ENCODE data around the gene ZMYND8.

ZMYND8 gene

DNA sequence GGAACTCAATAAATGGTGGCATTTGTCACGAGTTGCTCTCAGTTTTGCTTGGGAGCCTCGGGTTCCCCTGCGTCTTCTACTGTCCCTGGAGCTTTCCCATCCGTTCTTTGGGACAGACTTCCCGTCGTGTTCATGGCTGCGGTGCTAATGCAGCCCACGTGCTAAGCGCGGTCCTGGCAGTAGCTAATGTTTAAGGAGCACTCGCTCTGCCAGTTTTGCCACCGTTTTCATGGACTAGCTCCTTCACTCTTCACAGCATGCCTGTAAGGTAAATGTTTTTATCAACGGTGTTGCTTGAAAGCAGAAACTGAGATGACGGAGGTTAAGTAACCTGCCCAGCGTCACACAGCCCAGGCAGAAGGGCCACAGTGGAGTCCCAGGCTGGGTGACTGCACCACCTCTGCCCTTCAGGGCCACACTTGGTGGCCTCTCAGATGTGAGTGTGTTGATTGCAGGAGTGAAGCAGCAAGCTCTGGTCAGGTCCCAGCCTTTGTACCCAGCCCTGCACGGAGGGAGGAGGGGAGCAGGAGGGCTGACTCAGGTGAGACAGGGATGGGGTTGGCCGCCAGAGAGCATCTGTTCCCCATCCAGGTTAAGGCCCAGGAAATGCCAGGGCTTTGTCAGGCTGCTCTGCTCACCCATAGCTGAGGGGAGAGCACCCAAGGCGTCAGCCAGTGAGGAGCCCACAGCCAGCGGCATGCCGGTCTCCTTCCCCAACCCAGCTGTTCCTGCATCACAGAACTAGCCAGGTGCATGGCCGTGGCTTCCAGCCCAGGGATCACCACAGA is 181.8 kb downstream of the ZMYND8 start:
- TF ChIP-seq, protein P1, sequence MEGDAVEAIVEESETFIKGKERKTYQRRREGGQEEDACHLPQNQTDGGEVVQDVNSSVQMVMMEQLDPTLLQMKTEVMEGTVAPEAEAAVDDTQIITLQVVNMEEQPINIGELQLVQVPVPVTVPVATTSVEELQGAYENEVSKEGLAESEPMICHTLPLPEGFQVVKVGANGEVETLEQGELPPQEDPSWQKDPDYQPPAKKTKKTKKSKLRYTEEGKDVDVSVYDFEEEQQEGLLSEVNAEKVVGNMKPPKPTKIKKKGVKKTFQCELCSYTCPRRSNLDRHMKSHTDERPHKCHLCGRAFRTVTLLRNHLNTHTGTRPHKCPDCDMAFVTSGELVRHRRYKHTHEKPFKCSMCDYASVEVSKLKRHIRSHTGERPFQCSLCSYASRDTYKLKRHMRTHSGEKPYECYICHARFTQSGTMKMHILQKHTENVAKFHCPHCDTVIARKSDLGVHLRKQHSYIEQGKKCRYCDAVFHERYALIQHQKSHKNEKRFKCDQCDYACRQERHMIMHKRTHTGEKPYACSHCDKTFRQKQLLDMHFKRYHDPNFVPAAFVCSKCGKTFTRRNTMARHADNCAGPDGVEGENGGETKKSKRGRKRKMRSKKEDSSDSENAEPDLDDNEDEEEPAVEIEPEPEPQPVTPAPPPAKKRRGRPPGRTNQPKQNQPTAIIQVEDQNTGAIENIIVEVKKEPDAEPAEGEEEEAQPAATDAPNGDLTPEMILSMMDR (IDR thresholded peaks at IDR 0.05; ENCODE audit: insufficient read depth, low read length, poor library complexity, severe bottlenecking) = no peak
- DNase-seq (ENCODE audit: extremely low read depth, insufficient read length) = no peak
- H3K27me3 ChIP-seq (replicated peaks; ENCODE audit: control insufficient read depth, insufficient read depth, low read length) = no peaks in the 10 kb centered on the region

DNA sequence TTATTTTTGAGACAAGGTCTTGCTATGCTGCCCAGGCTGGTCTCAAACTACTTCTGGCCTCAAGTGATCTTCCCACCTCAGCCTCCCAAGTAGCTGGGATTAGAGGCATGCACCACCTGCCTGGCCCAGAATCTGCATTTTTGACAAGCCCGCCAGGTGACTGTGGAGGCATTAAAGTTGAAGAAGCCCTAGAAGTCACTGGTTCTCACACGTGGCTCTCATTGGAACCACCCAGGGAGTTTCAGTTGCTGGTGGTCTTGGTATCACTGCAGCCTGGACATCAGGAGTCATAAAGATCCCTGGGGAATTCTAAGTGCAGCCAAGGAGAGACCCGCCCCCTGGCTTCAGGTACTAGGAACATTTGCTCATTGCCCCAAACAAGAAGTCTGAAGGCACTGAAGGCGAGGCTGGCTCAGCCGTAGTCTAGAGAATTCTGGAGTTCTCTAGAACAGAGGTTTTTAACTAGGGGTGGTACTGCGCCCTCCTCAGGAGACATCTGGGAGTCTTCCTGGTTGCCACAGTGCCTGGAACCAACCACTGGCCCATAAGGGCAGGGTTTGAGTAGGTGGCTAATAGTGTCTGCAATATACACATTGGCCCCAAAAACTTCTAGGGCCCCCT is 182.8 kb downstream of the ZMYND8 start:
- TF ChIP-seq, protein P1 (IDR thresholded peaks at IDR 0.05; ENCODE audit: insufficient read depth, low read length, poor library complexity, severe bottlenecking) = no peak
- Histone ChIP-seq H3K36me3 (ENCODE audit: control insufficient read depth, insufficient read depth, low read length) (peaks cover 11% of the 10 kb centered on the region), H3K27me3 (replicated peaks; ENCODE audit: control insufficient read depth, insufficient read depth, low read length) (no peaks in the 10 kb centered on the region), H3K4me3 (replicated peaks; ENCODE audit: low read depth, low read length) (no peak overlapping the region)
- no peak for DNase-seq (ENCODE audit: extremely low read depth, insufficient read length)

More for the DNA sequence above, 181.8 kb downstream of the ZMYND8 start:
- Histone ChIP-seq H3K4me3 (replicated peaks; ENCODE audit: low read depth, low read length) (no peak overlapping the region), H3K36me3 (ENCODE audit: control insufficient read depth, insufficient read depth, low read length) (peaks cover 11% of the 10 kb centered on the region)

DNA sequence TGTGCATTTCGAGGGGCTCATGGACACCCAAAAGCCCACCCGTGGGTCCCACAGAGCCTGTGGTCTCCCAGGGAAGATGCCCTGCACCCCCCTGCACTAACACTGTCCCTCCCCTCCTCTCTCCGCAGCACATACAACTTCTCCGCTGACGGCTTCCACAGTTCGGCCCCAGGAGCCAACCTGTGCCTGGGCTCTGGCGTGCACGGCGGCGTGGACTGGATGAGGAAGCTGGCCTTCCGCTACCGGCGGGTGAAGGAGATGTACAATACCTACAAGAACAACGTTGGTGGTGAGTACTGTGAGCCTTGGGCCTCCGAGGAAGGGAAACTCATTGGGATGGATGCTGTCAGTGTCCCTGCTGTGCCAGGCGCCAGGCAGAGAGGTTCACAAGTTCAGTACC is 183.9 kb downstream of the ZMYND8 start:
- TF ChIP-seq, protein P1 (IDR thresholded peaks at IDR 0.05; ENCODE audit: insufficient read depth, low read length, poor library complexity, severe bottlenecking) = no peak
- H3K27me3 ChIP-seq (replicated peaks; ENCODE audit: control insufficient read depth, insufficient read depth, low read length) = no peaks in the 10 kb centered on the region
- DNase-seq (ENCODE audit: extremely low read depth, insufficient read length) = no peak
- peaks cover 11% of the 10 kb centered on the region for H3K36me3 ChIP-seq (ENCODE audit: control insufficient read depth, insufficient read depth, low read length)
- H3K4me3 ChIP-seq (replicated peaks; ENCODE audit: low read depth, low read length) = no peak overlapping the region

DNA sequence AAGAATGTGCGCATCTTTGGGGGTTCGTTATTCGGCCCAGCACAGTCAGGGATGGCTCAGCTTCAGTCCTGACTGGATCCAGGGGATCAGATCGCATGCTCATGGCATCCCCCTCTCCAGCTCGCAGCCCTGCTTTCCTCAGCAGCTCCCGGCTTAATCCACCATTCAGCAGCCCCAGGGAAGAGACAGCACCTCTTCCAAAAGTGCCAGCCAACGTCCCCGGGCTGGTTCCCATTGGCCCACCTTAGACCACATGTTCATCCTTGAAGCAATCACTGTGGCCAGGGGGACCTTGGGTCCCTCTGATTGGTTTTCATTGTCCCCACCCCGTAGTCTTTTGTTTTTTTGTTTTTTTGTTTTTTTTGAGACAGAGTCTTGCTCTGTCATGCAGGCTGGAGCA is 188.7 kb downstream of the ZMYND8 start:
- no peaks in the 10 kb centered on the region for H3K27me3 ChIP-seq (replicated peaks; ENCODE audit: control insufficient read depth, insufficient read depth, low read length)
- TF ChIP-seq, protein P1 (IDR thresholded peaks at IDR 0.05; ENCODE audit: insufficient read depth, low read length, poor library complexity, severe bottlenecking) = no peak
- H3K4me3 ChIP-seq (replicated peaks; ENCODE audit: low read depth, low read length) = no peak overlapping the region
- peaks cover 5% of the 10 kb centered on the region; the same call in 1 of the 2 replicates for H3K36me3 ChIP-seq (ENCODE audit: control insufficient read depth, insufficient read depth, low read length)
- no peak for DNase-seq (ENCODE audit: extremely low read depth, insufficient read length)

DNA sequence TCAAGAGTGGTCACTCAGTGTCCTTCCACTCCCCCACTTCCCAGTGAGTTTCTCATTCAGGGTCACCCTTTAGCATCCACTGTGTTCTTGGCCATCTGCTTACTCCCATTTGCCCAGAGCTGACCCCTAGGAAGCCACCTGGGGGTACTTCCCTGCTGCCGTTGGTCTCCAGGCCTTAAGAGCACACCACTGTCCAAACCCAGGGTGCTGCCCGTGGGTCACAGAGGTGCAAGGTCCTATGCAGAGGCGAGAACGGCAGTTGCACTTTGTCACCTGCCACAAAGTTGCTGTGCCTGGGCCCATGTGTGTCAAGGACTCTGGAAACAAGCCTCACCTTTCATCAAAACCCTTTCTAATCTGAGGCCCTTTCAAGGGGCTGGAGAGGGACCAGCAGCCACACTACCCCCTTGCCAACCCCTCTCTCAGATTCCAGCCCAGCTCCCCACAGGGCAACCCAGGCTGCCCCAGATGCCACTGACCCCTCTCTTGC is 191.1 kb downstream of the ZMYND8 start:
- DNase-seq (ENCODE audit: extremely low read depth, insufficient read length) = no peak
- H3K36me3 ChIP-seq (ENCODE audit: control insufficient read depth, insufficient read depth, low read length) = no peaks in the 10 kb centered on the region
- H3K4me3 ChIP-seq (replicated peaks; ENCODE audit: low read depth, low read length) = no peak overlapping the region
- TF ChIP-seq, protein P1 (IDR thresholded peaks at IDR 0.05; ENCODE audit: insufficient read depth, low read length, poor library complexity, severe bottlenecking) = no peak
- no peaks in the 10 kb centered on the region for H3K27me3 ChIP-seq (replicated peaks; ENCODE audit: control insufficient read depth, insufficient read depth, low read length)
